NT2/D1 (cell line): ENCODE measurements around the gene KLF3.

Experiments used
- YY1 ChIP-seq: IDR thresholded peaks from 2 replicates; pipeline ENCODE4 v1.6.1; 2011; ENCODE audit not compliant: insufficient read length, insufficient read depth
- ZNF274 ChIP-seq: IDR thresholded peaks from 2 replicates; pipeline ENCODE4 v1.6.1; 2011; ENCODE audit warnings: mild to moderate bottlenecking, low read depth, low read length

- TF ChIP-seq YY1: no peak
- TF ChIP-seq ZNF274: no peak
These were observed 8.6 kb downstream of the KLF3 start for GRCh38 chr4:38672397-38673129.
